OCI-M1 (cell line): Measurements from ENCODE around the gene TMEM140.

Source experiments
- DNase-seq: peaks from one replicate; lab custom pipeline; 2025; lab: John Stamatoyannopoulos, UW

Gene TMEM140

GRCh38 chr7:135174941-135175340 lies 27.1 kb downstream of the TMEM140 start:
- no peak for DNase-seq

- DNase-seq = no peak
These were observed 28.1 kb downstream of the TMEM140 start for GRCh38 chr7:135175931-135176330.

GRCh38 chr7:135177028-135177696 lies 29.3 kb downstream of the TMEM140 start:
- no peak for DNase-seq

GRCh38 chr7:135178364-135178763 lies 30.5 kb downstream of the TMEM140 start:
- no peak for DNase-seq

- DNase-seq = no peak
These were observed 31.6 kb downstream of the TMEM140 start for GRCh38 chr7:135179321-135179925.

GRCh38 chr7:135180122-135180521 lies 32.2 kb downstream of the TMEM140 start:
- DNase-seq = no peak

- DNase-seq = no peak
These were observed 33.5 kb downstream of the TMEM140 start for GRCh38 chr7:135181261-135181928.

GRCh38 chr7:135181929-135182678 lies 34.2 kb downstream of the TMEM140 start:
- DNase-seq = no peak

- DNase-seq = no peak
These were observed 35.6 kb downstream of the TMEM140 start for GRCh38 chr7:135183478-135183877.

GRCh38 chr7:135184254-135184841 lies 36.5 kb downstream of the TMEM140 start:
- DNase-seq = no peak

- no peak for DNase-seq
These were observed 37.8 kb downstream of the TMEM140 start for GRCh38 chr7:135185471-135186260.

- no peak for DNase-seq
These were observed 38.3 kb downstream of the TMEM140 start for GRCh38 chr7:135186261-135186540.

- no peak for DNase-seq
These were observed 39.0 kb downstream of the TMEM140 start for GRCh38 chr7:135186841-135187253.

GRCh38 chr7:135188298-135188984 lies 40.6 kb downstream of the TMEM140 start:
- DNase-seq = no peak

- no peak for DNase-seq
These were observed 41.4 kb downstream of the TMEM140 start for GRCh38 chr7:135189221-135189662.

GRCh38 chr7:135189961-135190360 lies 42.1 kb downstream of the TMEM140 start:
- no peak for DNase-seq

- no peak for DNase-seq
These were observed 42.8 kb downstream of the TMEM140 start for GRCh38 chr7:135190703-135191102.

GRCh38 chr7:135192914-135193536 lies 45.2 kb downstream of the TMEM140 start:
- no peak for DNase-seq

- no peak for DNase-seq
These were observed 45.8 kb downstream of the TMEM140 start for GRCh38 chr7:135193615-135194081.

- no peak for DNase-seq
These were observed 46.7 kb downstream of the TMEM140 start for GRCh38 chr7:135194494-135195095.
